ENCODE results near the gene PEX14. TPM values are rescaled to one million over a fixed set of nuclear protein-coding genes. Genes with fewer than 3 reads are reported as not detected.

The PEX14 gene
- total RNA-seq, 2 donors from 2014 or later: 24.3 to 26.0 TPM

- H3K9me3 ChIP-seq (ENCODE audit: control insufficient read depth, low read length): no peaks in the 10 kb centered on the region
- no peaks in the 10 kb centered on the region for H3K27me3 Mint-ChIP-seq (ENCODE audit: insufficient read depth)
- H3K27ac ChIP-seq (ENCODE audit: low read depth, low read length): no peak overlapping the region
- H3K9ac ChIP-seq (ENCODE audit: extremely low read depth, low read length, poor library complexity, severe bottlenecking): no peak overlapping the region
- H3K4me1 ChIP-seq (ENCODE audit: control insufficient read depth, insufficient read depth, low read length): peaks cover 13% of the 10 kb centered on the region
- H3K36me3 ChIP-seq (ENCODE audit: control insufficient read depth, insufficient read depth, low read length): no peaks in the 10 kb centered on the region
- no peaks in the 10 kb centered on the region for H3K27me3 ChIP-seq (ENCODE audit: control insufficient read depth, insufficient read depth, low read length, poor library complexity, severe bottlenecking)
- H3K27ac Mint-ChIP-seq: peak overlapping the region; percentile 78
- 84 to 88% methylated on average over 10 to 12 of the region's 12 CpGs for WGBS, 2 experiments (ENCODE audit: insufficient coverage in 1 of 2, insufficient read length in 1 of 2)
- DNase-seq: peak; percentile 28
- no peaks in the 10 kb centered on the region for H3K9me3 Mint-ChIP-seq
- peaks cover 31% of the 10 kb centered on the region for H3K4me1 Mint-ChIP-seq
- H3K4me3 Mint-ChIP-seq: no peak overlapping the region
- H3K4me3 ChIP-seq (ENCODE audit: low read length): no peak overlapping the region
- no peak for TF ChIP-seq CTCF (conservative IDR thresholded peaks at IDR 0.05)
- peaks cover 2% of the 10 kb centered on the region for H3K36me3 Mint-ChIP-seq (ENCODE audit: low read depth)
These were observed 36.1 kb downstream of the PEX14 start for GRCh38 chr1:10510520-10511493.

DNA sequence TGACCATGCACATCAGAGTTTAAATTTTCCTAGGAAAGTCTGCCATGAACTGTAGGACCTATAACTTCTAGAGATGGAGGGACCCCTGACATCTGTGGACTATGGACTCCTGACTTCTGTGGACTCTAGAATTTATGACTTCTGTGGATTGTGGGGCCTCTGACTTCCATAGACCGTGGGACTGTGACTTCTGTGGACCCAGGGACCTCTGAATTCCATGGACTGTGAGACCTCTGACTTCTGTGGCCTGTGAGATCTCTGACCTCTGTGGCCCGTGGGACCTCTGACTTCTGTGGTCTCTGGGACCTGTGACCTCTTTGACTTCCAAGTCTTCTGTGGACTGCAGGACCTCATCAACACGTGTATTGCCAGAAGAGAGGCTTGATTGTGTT lies 36.7 kb downstream of the PEX14 start:
- H3K4me1 Mint-ChIP-seq: peaks cover 34% of the 10 kb centered on the region
- no peak for TF ChIP-seq CTCF (conservative IDR thresholded peaks at IDR 0.05)
- peak; percentile 21 for DNase-seq
- H3K36me3 Mint-ChIP-seq (ENCODE audit: low read depth): no peaks in the 10 kb centered on the region
- Histone ChIP-seq H3K27me3 (ENCODE audit: control insufficient read depth, insufficient read depth, low read length, poor library complexity, severe bottlenecking) (no peaks in the 10 kb centered on the region), H3K9me3 (ENCODE audit: control insufficient read depth, low read length) (no peaks in the 10 kb centered on the region), H3K36me3 (ENCODE audit: control insufficient read depth, insufficient read depth, low read length) (no peaks in the 10 kb centered on the region), H3K9ac (ENCODE audit: extremely low read depth, low read length, poor library complexity, severe bottlenecking) (no peak overlapping the region), H3K4me1 (ENCODE audit: control insufficient read depth, insufficient read depth, low read length) (peaks cover 13% of the 10 kb centered on the region), H3K4me3 (ENCODE audit: low read length) (no peak overlapping the region), H3K27ac (ENCODE audit: low read depth, low read length) (no peak overlapping the region)
- H3K27ac Mint-ChIP-seq: peak overlapping the region; percentile 78
- no peak overlapping the region for H3K4me3 Mint-ChIP-seq
- no peaks in the 10 kb centered on the region for H3K27me3 Mint-ChIP-seq (ENCODE audit: insufficient read depth)
- 83 to 95% methylated on average over 3 of the region's 3 CpGs for WGBS, 2 experiments (ENCODE audit: insufficient coverage in 1 of 2, insufficient read length in 1 of 2)
- no peaks in the 10 kb centered on the region for H3K9me3 Mint-ChIP-seq

DNA sequence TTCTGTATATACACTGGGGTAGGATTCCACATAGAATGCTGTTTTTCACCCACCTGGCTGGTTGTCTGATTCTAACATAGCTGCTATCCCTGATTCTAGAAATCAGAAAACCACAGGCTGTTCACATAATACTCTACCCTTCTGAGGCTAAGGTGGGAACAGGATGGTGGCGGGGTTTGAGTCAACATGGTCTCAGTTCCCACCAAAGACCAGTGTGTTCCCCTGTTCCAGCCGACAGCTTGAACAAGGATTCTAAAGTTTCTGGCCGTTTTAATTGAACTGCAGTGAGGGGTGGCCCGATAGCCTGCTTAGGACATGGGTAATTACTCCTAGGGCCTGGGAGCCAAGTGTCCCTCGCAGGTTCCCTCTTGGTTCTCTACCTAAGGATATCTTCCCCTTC lies 38.4 kb downstream of the PEX14 start:
- Histone ChIP-seq H3K9me3 (ENCODE audit: control insufficient read depth, low read length) (no peaks in the 10 kb centered on the region), H3K27me3 (ENCODE audit: control insufficient read depth, insufficient read depth, low read length, poor library complexity, severe bottlenecking) (no peaks in the 10 kb centered on the region), H3K4me1 (ENCODE audit: control insufficient read depth, insufficient read depth, low read length) (peaks cover 6% of the 10 kb centered on the region), H3K4me3 (ENCODE audit: low read length) (no peak overlapping the region), H3K27ac (ENCODE audit: low read depth, low read length) (no peak overlapping the region), H3K36me3 (ENCODE audit: control insufficient read depth, insufficient read depth, low read length) (no peaks in the 10 kb centered on the region), H3K9ac (ENCODE audit: extremely low read depth, low read length, poor library complexity, severe bottlenecking) (no peak overlapping the region)
- peak overlapping the region; percentile 59 for H3K27ac Mint-ChIP-seq
- H3K9me3 Mint-ChIP-seq: no peaks in the 10 kb centered on the region
- 88 to 93% methylated on average over 5 of the region's 5 CpGs for WGBS, 2 experiments (ENCODE audit: insufficient coverage in 1 of 2, insufficient read length in 1 of 2)
- H3K4me1 Mint-ChIP-seq: peaks cover 32% of the 10 kb centered on the region
- DNase-seq: no peak
- H3K27me3 Mint-ChIP-seq (ENCODE audit: insufficient read depth): no peaks in the 10 kb centered on the region
- H3K4me3 Mint-ChIP-seq: no peak overlapping the region
- TF ChIP-seq CTCF (conservative IDR thresholded peaks at IDR 0.05): no peak
- H3K36me3 Mint-ChIP-seq (ENCODE audit: low read depth): no peaks in the 10 kb centered on the region

All from endodermal cell (in vitro differentiated cells).